Limb (tissue), 2 donors: Measurements from ENCODE around the gene FTO.

ENCODE experiments used
- DNase-seq, 2 donors: peaks; one replicate each; pipeline ENCODE4 v3.0.0-alpha.2; 2016; ENCODE audit errors: extremely low spot score in 2 of 2

The FTO gene

DNA sequence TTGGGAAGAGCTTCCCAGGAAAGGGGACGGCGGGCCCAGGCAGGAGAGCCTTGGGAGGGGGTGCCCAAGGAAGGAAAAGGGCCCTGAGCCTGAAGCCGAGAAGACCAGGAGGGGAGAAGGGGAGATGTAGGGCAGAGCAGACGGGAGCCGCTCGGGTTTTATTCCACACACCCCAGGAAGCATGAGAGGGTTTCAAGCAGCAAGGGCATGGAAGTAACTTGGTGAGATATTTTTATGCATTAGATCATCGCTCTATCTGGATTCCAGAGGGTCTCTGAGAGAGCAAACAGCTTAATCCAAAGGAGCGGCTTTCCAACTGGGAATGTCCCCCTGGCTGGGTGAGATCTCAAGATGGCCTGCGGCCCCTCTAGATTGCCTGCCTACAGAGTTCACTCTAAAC lies 411.6 kb downstream of the FTO start:
- DNase-seq = no peak

DNA sequence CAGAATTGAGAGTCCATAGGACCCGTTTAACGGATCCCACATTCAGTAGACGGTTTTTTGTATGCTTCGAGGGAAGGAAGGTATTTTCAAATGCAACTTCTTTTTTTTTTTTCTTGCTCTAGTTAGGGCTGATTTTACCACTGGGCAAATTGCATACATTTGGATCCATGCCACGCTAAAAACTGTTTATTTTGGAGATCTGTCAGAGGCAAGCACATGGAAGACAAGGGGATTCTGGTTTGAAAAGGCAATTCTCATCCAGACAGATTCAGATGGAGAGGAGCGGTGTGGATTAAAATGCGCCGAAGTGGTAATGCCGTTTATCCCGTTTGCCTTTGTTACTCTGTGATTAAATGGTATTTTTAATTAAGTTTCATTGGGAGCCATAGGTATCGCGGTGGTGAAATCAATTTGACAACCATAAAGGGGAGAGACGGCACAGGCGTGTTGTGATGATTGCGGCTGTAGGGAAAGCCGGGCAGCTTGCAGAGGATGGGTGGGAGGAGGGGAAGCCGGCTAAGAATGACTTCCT lies 412.2 kb downstream of the FTO start:
- DNase-seq = no peak

DNA sequence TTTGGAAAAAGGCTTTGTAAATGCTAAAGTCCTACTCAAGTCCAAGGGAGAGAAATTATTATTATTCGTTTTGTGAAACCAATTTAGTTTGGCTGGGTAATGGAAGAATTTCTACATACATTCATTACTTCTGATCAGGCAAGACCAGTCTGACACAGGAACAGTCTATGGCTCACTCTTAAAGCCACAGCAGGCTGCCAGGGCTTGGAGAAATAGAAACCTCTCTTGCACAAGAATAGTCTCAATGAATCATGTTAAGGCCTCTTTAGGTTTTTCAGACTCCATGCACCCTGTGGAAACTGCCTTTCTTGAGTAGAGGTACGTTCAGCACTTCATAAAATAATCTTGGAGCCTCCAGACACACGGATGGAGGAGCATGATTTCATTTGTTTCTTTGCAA lies 414.9 kb downstream of the FTO start:
- no peak for DNase-seq

DNA sequence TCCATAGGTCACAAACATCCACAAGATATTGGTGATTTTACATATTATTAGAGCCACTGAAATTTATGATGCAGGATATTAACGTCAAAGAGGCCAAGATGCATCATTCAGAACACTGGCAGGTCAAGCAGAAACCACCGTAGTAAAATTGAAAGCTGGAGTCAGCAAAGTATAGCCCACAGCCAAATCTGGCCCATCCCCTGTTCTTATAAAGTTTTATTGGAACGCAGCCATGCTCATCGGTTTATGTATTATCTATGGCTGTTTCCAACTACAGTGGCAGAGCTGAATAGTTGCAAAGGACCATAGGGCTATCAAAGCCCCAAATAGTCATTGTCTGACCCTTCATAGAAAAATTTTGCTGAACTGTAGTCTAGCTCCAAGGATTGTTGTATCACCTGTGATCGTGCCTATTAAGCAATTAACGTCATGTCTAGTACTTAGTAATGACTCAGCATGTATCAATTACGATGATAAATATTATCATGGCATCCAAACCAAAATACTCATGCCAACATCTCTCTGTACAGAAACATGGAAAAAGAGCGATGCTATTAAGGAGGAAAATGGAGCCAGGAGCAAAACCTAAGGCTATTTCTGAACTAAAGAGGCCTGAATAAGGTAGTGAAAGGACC lies 417.0 kb downstream of the FTO start:
- DNase-seq = no peak

- no peak for DNase-seq
Measured at GRCh38 chr16:54121539-54122295, 417.8 kb downstream of the FTO start.

GRCh38 chr16:54123766-54124165 lies 419.8 kb downstream of the FTO start:
- no peak for DNase-seq

DNA sequence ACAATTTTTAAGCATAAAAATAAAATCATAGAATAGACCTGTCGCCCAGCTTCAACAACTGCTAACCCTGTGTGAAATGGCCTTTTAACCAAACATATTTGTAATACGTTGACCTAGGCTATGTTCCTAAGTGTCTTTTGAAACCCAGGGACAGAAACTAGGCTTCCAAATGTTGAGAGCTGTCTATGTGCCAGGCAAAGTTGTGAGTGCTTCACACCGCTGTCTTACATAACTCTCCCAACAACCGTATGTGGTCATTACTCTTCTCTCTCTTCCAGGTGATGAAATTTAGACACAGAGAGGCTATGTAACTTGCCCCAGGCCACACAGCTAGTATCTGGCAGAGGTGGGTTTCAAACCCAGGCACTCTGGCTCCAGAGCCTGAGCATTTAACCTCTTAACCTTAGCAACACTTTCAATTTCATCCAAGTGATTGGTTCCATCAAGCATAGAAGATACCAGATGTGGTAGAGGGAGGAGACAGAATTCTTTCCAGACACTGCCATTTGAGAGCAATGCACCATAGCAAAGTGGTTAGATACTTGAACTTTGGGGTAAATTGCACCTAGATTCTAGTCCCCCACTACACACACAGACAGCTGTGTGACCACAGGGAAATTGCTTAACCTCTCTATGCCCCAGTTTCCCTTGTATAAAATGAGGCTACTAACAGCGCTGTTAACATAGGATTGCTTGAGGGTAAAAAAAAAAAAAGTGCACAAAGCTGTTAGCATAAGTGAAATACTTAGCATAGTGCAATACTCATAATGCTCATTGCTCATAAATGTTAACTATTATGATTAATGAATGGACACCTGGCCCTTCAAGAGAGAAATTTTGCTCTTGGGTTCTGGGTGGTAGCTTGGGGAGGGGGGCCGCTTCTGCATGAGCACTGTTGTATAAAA lies 422.0 kb downstream of the FTO start:
- no peak for DNase-seq

DNA sequence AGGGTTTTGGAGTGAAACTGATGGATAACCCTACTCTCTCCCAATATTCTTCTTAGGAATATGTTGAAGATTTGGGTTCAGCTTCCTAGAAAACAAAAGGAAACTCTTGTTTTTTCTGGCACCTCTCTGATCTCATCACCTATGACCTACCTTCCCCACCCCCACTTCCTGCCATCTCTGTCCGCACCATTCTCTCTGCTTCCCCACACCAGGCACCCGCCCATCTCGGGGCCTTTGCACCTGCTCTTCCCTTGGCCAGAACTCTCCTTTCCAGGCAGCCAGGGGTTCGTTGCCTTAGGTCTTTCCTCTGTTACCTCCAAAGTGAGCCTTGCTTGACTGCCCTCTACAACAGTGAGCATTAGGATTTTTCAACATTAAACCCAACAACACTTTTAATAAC lies 423.0 kb downstream of the FTO start:
- DNase-seq = no peak

GRCh38 chr16:54128629-54129234 lies 424.8 kb downstream of the FTO start:
- DNase-seq = no peak

- DNase-seq = no peak
Measured at GRCh38 chr16:54129810-54130209, 425.9 kb downstream of the FTO start.

DNA sequence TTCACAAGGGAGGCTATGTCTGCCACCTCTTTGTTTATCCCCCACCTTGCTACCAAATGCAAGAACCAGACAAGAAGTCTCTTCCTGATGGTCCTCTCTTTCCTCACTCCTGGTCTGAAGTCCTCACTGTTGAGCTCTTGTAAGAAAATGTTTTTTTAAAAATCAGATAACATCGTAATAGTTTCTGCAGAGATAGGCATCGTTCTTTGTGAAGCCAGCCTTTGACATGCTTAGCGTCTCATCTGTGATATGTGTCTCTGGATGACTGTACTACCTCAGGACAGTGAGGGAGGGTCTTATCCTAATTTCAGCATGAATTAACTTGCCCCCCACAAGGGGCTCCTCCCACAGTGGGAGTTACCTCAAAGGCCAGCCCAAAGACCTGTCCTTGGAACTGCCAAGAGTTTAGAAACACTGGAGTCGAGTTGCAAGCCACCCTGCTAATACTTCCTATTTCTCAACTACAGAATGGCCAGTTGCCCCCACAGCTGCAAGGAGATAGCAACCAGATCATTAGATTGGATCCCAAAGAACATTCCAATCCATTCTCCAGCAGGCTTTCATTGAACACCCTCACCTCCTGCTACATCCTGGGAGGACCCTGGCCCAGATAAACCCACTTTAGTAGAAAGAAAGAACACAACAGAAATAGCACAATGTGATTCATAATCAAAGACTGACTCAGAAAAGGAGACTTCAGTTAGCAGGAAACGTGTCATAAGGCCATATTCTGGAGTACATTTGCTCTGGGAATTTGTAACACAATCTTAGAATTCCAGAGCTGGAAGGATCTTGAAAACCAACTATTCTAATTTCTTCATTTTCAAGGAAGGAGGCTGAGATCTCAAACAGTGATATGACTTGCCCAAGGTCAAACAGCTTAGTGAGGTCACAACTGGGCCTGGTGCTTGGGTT lies 431.7 kb downstream of the FTO start:
- DNase-seq = no peak

DNA sequence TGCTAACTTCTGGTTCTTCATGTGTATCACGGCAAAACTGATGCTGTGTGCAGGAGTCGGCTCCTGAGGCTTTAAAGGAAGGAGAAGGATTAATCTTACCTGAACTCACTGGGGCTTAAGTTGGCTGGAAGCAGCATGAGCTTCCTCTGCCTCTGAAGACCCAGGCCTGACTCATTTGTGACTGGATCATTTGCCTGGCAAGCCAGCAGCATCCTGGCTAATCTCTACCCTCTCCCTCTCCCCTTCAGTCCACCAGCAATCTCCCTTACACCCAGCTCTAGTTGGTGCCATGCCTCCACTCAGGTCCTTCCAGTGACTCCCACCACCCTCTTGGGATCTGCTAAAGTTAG lies 432.3 kb downstream of the FTO start:
- no peak for DNase-seq

GRCh38 chr16:54140057-54140787 lies 436.3 kb downstream of the FTO start:
- no peak for DNase-seq

DNA sequence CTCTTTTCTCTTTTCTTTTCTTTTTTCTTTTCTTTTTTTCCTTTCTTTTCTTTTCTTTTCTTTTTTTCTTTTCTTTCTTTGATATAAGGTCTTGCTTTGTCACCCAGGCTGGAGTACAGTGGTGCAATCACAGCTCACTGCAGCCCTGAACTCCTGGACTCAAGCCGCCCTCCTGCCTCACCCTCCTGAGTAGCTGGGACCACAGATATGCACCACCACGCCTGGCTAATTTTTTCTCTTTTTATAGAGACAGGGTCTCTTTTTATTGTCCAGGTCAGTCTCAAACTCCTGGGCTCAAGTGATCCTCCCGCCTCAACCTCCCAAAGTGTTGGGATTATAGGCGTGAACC lies 436.8 kb downstream of the FTO start:
- no peak for DNase-seq

DNA sequence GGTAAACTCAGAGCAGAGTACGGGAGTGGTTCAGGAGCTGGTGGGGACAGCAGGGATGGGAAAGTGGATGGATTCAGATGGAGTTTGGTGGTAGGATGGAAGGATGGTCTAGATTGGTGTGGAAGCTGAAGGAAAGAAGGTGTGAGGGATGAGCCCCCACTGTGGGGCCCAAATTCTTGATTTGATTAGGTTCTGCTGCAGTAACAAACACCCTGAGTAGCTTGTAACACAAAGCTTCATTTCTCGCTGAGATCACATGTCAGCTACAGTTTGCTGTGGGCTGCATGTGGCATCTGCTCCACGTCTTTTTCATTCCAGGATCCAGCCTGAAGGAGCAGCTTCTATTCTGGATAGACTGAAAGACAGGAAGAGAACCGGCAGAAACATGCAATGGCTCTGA lies 438.8 kb downstream of the FTO start:
- DNase-seq = no peak

GRCh38 chr16:54143410-54143809 lies 439.5 kb downstream of the FTO start:
- no peak for DNase-seq

DNA sequence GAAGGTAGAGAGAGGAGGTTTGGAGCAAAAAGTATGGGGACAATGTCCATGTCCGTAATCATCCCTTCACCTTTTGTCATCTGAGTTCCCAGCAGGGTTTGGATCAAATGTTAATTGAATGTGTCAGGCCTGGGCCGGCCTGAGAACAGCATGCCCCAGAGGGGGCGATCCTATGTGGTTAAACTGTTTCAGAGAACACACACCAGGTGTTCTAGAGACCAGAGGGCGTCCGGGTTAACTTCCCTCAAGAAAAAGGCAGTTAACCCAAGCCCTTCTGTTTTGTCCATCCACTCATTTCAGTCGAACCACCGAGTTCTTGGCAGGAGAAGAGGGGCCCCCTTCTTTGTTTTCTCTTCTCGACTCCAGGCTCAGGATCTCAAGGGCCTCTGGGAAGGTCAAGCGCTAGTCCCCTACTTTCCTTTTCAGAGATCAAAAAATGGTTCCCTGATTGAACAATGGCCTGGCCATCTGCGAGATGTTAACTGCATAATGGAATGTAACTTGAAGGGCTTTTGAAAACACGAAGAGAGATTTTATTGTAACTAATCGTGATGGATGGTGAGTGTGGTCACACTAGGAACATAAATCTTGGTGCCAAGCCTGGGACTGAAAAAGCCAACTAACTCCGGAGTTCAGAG lies 440.1 kb downstream of the FTO start:
- no peak for DNase-seq

- DNase-seq = no peak
Measured at GRCh38 chr16:54144572-54144947, 440.6 kb downstream of the FTO start.

- no peak for DNase-seq
Measured at GRCh38 chr16:54145881-54146280, 441.9 kb downstream of the FTO start.

DNA sequence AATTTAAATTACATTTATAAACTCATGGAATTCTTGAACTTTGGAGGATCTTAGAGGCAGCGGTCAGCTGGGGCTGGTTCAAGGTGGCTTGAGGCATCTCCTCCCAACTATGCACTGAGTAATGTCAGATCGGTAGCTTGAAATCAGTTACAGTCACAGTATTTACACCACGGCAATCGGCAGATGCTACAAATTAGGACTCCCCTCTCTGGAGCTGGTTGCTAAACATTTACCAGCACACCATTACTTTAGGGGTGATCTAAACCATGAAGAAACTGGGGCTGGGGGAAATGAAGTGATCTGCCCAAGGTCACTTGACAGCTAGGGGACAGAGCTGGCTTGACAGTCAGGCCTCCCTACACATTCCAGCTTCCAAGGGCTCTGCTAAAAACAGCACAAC lies 445.0 kb downstream of the FTO start:
- no peak for DNase-seq
